Activated CD8-positive, alpha-beta T cell treated with anti-CD3 and anti-CD28 coated beads, Interleukin-2, amount 10 ng/mL, durations not matched to agents 7 days and 5 days (primary cell): ENCODE data around the gene ZNF366. TPM values are rescaled to one million over a fixed set of nuclear protein-coding genes. Genes with fewer than 3 reads are reported as not detected.

ENCODE experiments used
- ATAC-seq: fragments of 150-1000 bp; cut with Tn5 transposase; one replicate; pipeline ENCODE4 v1.10.0; 2021; ENCODE audit warnings: moderate library complexity
- CTCF ChIA-PET: fragments of 350-600 bp; sonication (Branson Sonifier 250); formaldehyde crosslinking; loops from one replicate; lab custom pipeline; 2021; ENCODE audit warnings: antibody characterized with exemption; lab: Charles Lee
- POLR2A ChIA-PET: fragments of 350-600 bp; sonication (Branson Sonifier 250); formaldehyde crosslinking; loops from one replicate; lab custom pipeline; 2021; ENCODE audit warnings: antibody characterized with exemption; lab: Charles Lee
- DNase-seq: peaks from one replicate; pipeline ENCODE4 v3.0.0-alpha.2; 2020
- H3K27ac Mint-ChIP-seq: one replicate; pipeline ENCODE4 v1.8.0; 2021; ENCODE audit warnings: mild to moderate bottlenecking, mixed read lengths
- H3K27me3 Mint-ChIP-seq: one replicate; pipeline ENCODE4 v1.8.0; 2021; ENCODE audit warnings: low read depth, mixed read lengths
- H3K36me3 Mint-ChIP-seq: one replicate; pipeline ENCODE4 v1.8.0; 2021; ENCODE audit warnings: low read depth, mixed read lengths
- H3K4me1 Mint-ChIP-seq: one replicate; pipeline ENCODE4 v1.8.0; 2021; ENCODE audit warnings: low read depth, mixed read lengths
- H3K4me3 Mint-ChIP-seq: one replicate; pipeline ENCODE4 v1.8.0; 2021; ENCODE audit warnings: mild to moderate bottlenecking, mixed read lengths
- H3K9me3 Mint-ChIP-seq: one replicate; pipeline ENCODE4 v1.8.0; 2022; ENCODE audit warnings: mixed read lengths; ENCODE audit not compliant: insufficient read depth
- total RNA-seq, 2 experiments: library from RNA; stranded (reverse); gene quantifications; one replicate each; pipeline ENCODE4 v1.2.3, GENCODE V29; 2021

ZNF366 gene
- total RNA-seq, 2 experiments from 2014 or later = not detected

- H3K4me3 Mint-ChIP-seq = no peak overlapping the region
- ChIA-PET CTCF (no interaction called here), POLR2A (no interaction called here)
- no peaks in the 10 kb centered on the region for H3K4me1 Mint-ChIP-seq
- no peak for ATAC-seq
- no peak overlapping the region for H3K27ac Mint-ChIP-seq
- peaks cover 12% of the 10 kb centered on the region for H3K27me3 Mint-ChIP-seq
- no peaks in the 10 kb centered on the region for H3K36me3 Mint-ChIP-seq
- no peaks in the 10 kb centered on the region for H3K9me3 Mint-ChIP-seq
- no peak for DNase-seq
Measured at GRCh38 chr5:72540759-72541438, 33.7 kb upstream of the ZNF366 start.

GRCh38 chr5:72539726-72540125, 32.5 kb upstream of the ZNF366 start:
- Mint-ChIP-seq H3K27ac (no peak overlapping the region), H3K36me3 (no peaks in the 10 kb centered on the region), H3K4me1 (no peaks in the 10 kb centered on the region), H3K9me3 (no peaks in the 10 kb centered on the region), H3K4me3 (no peak overlapping the region), H3K27me3 (peaks cover 9% of the 10 kb centered on the region)
- CTCF ChIA-PET = no interaction called here
- no peak for DNase-seq
- POLR2A ChIA-PET = no interaction called here
- ATAC-seq = no peak

GRCh38 chr5:72539038-72539437, 31.8 kb upstream of the ZNF366 start:
- ChIA-PET CTCF (no interaction called here), POLR2A (no interaction called here)
- Mint-ChIP-seq H3K27me3 (peaks cover 12% of the 10 kb centered on the region), H3K4me1 (no peaks in the 10 kb centered on the region), H3K27ac (no peak overlapping the region), H3K9me3 (no peaks in the 10 kb centered on the region), H3K36me3 (no peaks in the 10 kb centered on the region), H3K4me3 (no peak overlapping the region)
- no peak for ATAC-seq
- DNase-seq = no peak

- POLR2A ChIA-PET = no interaction called here
- no peaks in the 10 kb centered on the region for H3K4me1 Mint-ChIP-seq
- no peak for DNase-seq
- no peak for ATAC-seq
- H3K27me3 Mint-ChIP-seq = peaks cover 12% of the 10 kb centered on the region
- no peak overlapping the region for H3K27ac Mint-ChIP-seq
- H3K9me3 Mint-ChIP-seq = no peaks in the 10 kb centered on the region
- CTCF ChIA-PET = interaction anchor here (0.9 to 1.0 kb wide), 2 partner anchors 15 to 171 kb away, joined by 3 read pairs; no protein-coding TSS in a partner anchor
- no peaks in the 10 kb centered on the region for H3K36me3 Mint-ChIP-seq
- no peak overlapping the region for H3K4me3 Mint-ChIP-seq
Measured at GRCh38 chr5:72537166-72537565, 30.0 kb upstream of the ZNF366 start.

GRCh38 chr5:72531496-72532190, 24.4 kb upstream of the ZNF366 start:
- CTCF ChIA-PET = no interaction called here
- H3K9me3 Mint-ChIP-seq = no peaks in the 10 kb centered on the region
- no peak for DNase-seq
- H3K36me3 Mint-ChIP-seq = no peaks in the 10 kb centered on the region
- no peak overlapping the region for H3K4me3 Mint-ChIP-seq
- no peak for ATAC-seq
- H3K4me1 Mint-ChIP-seq = no peaks in the 10 kb centered on the region
- no peak overlapping the region for H3K27ac Mint-ChIP-seq
- peaks cover 3% of the 10 kb centered on the region for H3K27me3 Mint-ChIP-seq
- POLR2A ChIA-PET = no interaction called here

GRCh38 chr5:72530196-72530595, 23.0 kb upstream of the ZNF366 start:
- CTCF ChIA-PET = no interaction called here
- DNase-seq (no peak), ATAC-seq (no peak)
- Mint-ChIP-seq H3K4me3 (no peak overlapping the region), H3K36me3 (no peaks in the 10 kb centered on the region), H3K9me3 (no peaks in the 10 kb centered on the region), H3K27me3 (peaks cover 3% of the 10 kb centered on the region), H3K4me1 (no peaks in the 10 kb centered on the region), H3K27ac (no peak overlapping the region)
- POLR2A ChIA-PET = interaction anchor here (0.7 kb wide), 1 partner anchor 249 kb away, joined by 3 read pairs; no protein-coding TSS in a partner anchor

GRCh38 chr5:72529383-72529782, 22.2 kb upstream of the ZNF366 start:
- DNase-seq (no peak), ATAC-seq (no peak)
- ChIA-PET CTCF (no interaction called here), POLR2A (interaction anchor here (0.7 kb wide), 1 partner anchor 250 kb away, joined by 3 read pairs; no protein-coding TSS in a partner anchor)
- Mint-ChIP-seq H3K27me3 (peaks cover under 1% of the 10 kb centered on the region), H3K4me1 (no peaks in the 10 kb centered on the region), H3K9me3 (no peaks in the 10 kb centered on the region), H3K36me3 (no peaks in the 10 kb centered on the region), H3K27ac (no peak overlapping the region), H3K4me3 (no peak overlapping the region)

GRCh38 chr5:72525816-72526215, 18.6 kb upstream of the ZNF366 start:
- Mint-ChIP-seq H3K4me3 (no peak overlapping the region), H3K27me3 (no peaks in the 10 kb centered on the region), H3K4me1 (no peaks in the 10 kb centered on the region), H3K27ac (no peak overlapping the region), H3K36me3 (no peaks in the 10 kb centered on the region), H3K9me3 (no peaks in the 10 kb centered on the region)
- no peak for DNase-seq
- ChIA-PET POLR2A (no interaction called here), CTCF (interaction anchor here (4.0 kb wide), 1 partner anchor 160 kb away, joined by 17 read pairs; no protein-coding TSS in a partner anchor)
- no peak for ATAC-seq

- Mint-ChIP-seq H3K27me3 (peaks cover 3% of the 10 kb centered on the region), H3K4me3 (no peak overlapping the region), H3K36me3 (no peaks in the 10 kb centered on the region), H3K9me3 (no peaks in the 10 kb centered on the region), H3K27ac (no peak overlapping the region), H3K4me1 (no peaks in the 10 kb centered on the region)
- ChIA-PET CTCF (interaction anchor here (1.0 to 4.0 kb wide), 7 partner anchors 10 to 216 kb away, joined by 3 to 17 read pairs (median 4); no protein-coding TSS in a partner anchor), POLR2A (no interaction called here)
- ATAC-seq (no peak), DNase-seq (no peak)
Measured at GRCh38 chr5:72523960-72524582, 16.9 kb upstream of the ZNF366 start.

GRCh38 chr5:72522607-72523006, 15.4 kb upstream of the ZNF366 start:
- CTCF ChIA-PET = interaction anchor here (1.3 to 4.0 kb wide), 2 partner anchors 28 to 157 kb away, joined by 3 to 17 read pairs; no protein-coding TSS in a partner anchor
- H3K27me3 Mint-ChIP-seq = peaks cover 5% of the 10 kb centered on the region

GRCh38 chr5:72519111-72519510, 11.9 kb upstream of the ZNF366 start:
- H3K27ac Mint-ChIP-seq = no peak overlapping the region
- POLR2A ChIA-PET = no interaction called here
- ATAC-seq (no peak), DNase-seq (no peak)
- H3K4me3 Mint-ChIP-seq = no peak overlapping the region
- H3K36me3 Mint-ChIP-seq = no peaks in the 10 kb centered on the region
- no peaks in the 10 kb centered on the region for H3K4me1 Mint-ChIP-seq
- CTCF ChIA-PET = no interaction called here
- no peaks in the 10 kb centered on the region for H3K9me3 Mint-ChIP-seq
- H3K27me3 Mint-ChIP-seq = peaks cover 7% of the 10 kb centered on the region

More at GRCh38 chr5:72522607-72523006, 15.4 kb upstream of the ZNF366 start:
- no peaks in the 10 kb centered on the region for H3K4me1 Mint-ChIP-seq
- no peak for ATAC-seq
- H3K9me3 Mint-ChIP-seq = no peaks in the 10 kb centered on the region
- no peak overlapping the region for H3K4me3 Mint-ChIP-seq
- POLR2A ChIA-PET = no interaction called here
- H3K27ac Mint-ChIP-seq = no peak overlapping the region
- no peaks in the 10 kb centered on the region for H3K36me3 Mint-ChIP-seq
- DNase-seq = no peak
